DMS 273 (cell line): ENCODE data around the gene SELE.
"Not testable (repeated sequence)": the region's sequence is repeated elsewhere in the genome, so short reads cannot be mapped to it uniquely, and the experiment has no call there.

Experiments
- DNase-seq: peaks from one replicate; lab custom pipeline; 2025; ENCODE audit not compliant: unreplicated experiment; lab: John Stamatoyannopoulos, UW

The SELE gene

GRCh38 chr1:169689395-169689794, 44.5 kb downstream of the SELE start:
- DNase-seq, result no peak

DNA sequence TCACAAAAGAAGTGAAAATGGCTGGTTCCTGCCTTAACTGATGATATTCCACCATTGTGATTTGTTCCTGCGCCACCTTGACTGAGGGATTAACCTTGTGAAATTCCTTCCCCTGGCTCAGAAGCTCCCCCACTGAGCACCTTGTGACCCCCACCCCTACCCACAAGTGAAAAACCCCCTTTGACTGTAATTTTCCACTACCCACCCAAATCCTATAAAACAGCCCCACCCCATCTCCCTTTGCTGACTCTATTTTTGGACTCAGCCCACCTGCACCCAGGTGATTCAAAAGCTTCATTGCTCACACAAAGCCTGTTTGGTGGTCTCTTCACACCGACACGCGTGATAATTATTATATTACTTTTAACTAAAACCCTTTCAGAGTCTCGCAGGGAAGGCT, 45.5 kb downstream of the SELE start:
- DNase-seq, result not testable (repeated sequence)

GRCh38 chr1:169683661-169684060, 50.2 kb downstream of the SELE start:
- no peak for DNase-seq

DNA sequence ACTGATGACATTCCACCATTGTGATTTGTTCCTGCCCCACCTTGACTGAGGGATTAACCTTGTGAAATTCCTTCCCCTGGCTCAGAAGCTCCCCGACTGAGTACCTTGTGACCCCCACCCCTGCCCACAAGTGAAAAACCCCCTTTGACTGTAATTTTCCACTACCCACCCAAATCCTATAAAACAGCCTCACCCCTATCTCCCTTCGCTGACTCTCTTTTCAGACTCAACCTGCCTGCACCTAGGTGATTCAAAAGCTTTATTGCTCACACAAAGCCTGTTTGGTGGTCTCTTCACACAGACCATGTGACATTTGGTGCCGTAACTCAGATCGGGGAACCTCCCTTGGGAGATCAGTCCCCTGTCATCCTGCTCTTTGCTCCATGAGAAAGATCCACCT, 50.7 kb downstream of the SELE start:
- DNase-seq, result not testable (repeated sequence)

DNA sequence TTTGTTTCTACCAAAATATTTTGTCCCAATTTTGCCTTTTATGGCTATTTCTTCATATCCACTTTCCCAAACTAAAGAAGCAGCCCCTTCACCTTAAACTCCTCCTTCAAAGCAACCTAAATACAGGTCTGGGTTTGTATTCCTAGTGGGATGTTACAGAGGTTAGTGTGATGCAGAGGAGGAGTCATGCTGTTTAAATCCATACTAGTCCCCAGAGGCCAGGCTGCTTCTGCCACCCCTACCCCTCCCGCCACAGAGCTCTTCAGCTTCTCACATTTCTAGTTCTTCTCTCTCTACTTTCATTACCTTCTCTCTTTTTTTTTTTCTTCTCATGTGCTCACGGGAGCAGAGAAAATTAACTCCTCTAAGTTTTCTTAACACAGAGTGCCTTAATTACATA, 51.8 kb downstream of the SELE start:
- no peak for DNase-seq

DNA sequence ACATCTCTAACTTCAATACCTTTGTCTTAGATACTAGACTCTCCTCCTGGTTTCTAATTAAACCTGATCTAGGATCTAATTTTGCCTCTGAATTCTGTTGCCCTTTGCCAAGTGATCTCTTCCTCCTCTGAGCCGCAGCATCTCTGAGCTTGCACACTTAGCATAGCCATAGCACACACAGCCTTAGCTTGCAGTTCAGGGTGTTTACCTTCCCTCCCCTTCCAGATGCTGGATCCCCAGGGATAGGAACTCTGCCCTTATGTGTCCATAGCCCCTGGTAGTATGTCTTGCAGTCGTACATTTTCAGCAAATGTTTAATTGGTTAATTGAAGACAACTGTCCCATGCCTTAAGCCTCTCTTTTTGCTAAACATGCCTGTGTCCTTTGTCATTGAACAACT, 52.7 kb downstream of the SELE start:
- no peak for DNase-seq

GRCh38 chr1:169680377-169681019, 53.4 kb downstream of the SELE start:
- no peak for DNase-seq

GRCh38 chr1:169679692-169680091, 54.2 kb downstream of the SELE start:
- DNase-seq, result no peak

GRCh38 chr1:169676001-169676400, 57.9 kb downstream of the SELE start:
- DNase-seq, result no peak
